NCI-H1436 (cell line): ENCODE results near the gene ASB6.
"Not testable (repeated sequence)": the region's sequence is repeated elsewhere in the genome, so short reads cannot be mapped to it uniquely, and the experiment has no call there.

Experiments
- DNase-seq: peaks from one replicate; lab custom pipeline; 2025; lab: John Stamatoyannopoulos, UW

Gene ASB6

GRCh38 chr9:129606161-129607026, 35.6 kb downstream of the ASB6 start:
- DNase-seq = no peak

GRCh38 chr9:129604766-129605163, 37.2 kb downstream of the ASB6 start:
- peak; percentile 53 for DNase-seq

- DNase-seq = no peak
These were observed 37.7 kb downstream of the ASB6 start for GRCh38 chr9:129604056-129604765.

GRCh38 chr9:129602598-129603415, 39.1 kb downstream of the ASB6 start:
- peak; percentile 47 for DNase-seq

GRCh38 chr9:129601082-129601674, 40.8 kb downstream of the ASB6 start:
- no peak for DNase-seq

GRCh38 chr9:129598089-129598596, 43.8 kb downstream of the ASB6 start:
- no peak for DNase-seq

GRCh38 chr9:129597355-129598088, 44.4 kb downstream of the ASB6 start:
- DNase-seq = no peak

GRCh38 chr9:129596541-129597331, 45.2 kb downstream of the ASB6 start:
- no peak for DNase-seq

GRCh38 chr9:129595903-129596540, 45.9 kb downstream of the ASB6 start:
- no peak for DNase-seq

GRCh38 chr9:129595311-129595741, 46.6 kb downstream of the ASB6 start:
- no peak for DNase-seq

GRCh38 chr9:129594632-129595031, 47.3 kb downstream of the ASB6 start:
- DNase-seq = no peak

GRCh38 chr9:129592790-129593189, 49.2 kb downstream of the ASB6 start:
- DNase-seq = not testable (repeated sequence)

- no peak for DNase-seq
These were observed 50.0 kb downstream of the ASB6 start for GRCh38 chr9:129591916-129592315.

GRCh38 chr9:129590466-129590865, 51.5 kb downstream of the ASB6 start:
- no peak for DNase-seq

GRCh38 chr9:129587487-129588262, 54.3 kb downstream of the ASB6 start:
- no peak for DNase-seq

- no peak for DNase-seq
These were observed 55.3 kb downstream of the ASB6 start for GRCh38 chr9:129586685-129587084.

GRCh38 chr9:129586245-129586644, 55.7 kb downstream of the ASB6 start:
- no peak for DNase-seq

GRCh38 chr9:129585352-129585751, 56.6 kb downstream of the ASB6 start:
- no peak for DNase-seq
